ENCODE measurements around the gene RNF166. TPM values are rescaled to one million over a fixed set of nuclear protein-coding genes. Genes with fewer than 3 reads are reported as not detected.

The RNF166 gene
- total and polyA plus RNA-seq, 2 of the 13 experiments (the other 11 are each of a cell fraction or from before 2014, with no cell fraction given), result 21.4 to 23.0 TPM

GRCh38 chr16:88700636-88701482 is 5.3 kb downstream of the RNF166 start (continued):
- no peak for TF ChIP-seq ZHX2 (IDR thresholded peaks at IDR 0.05; ENCODE audit: low read depth)
- TF ChIP-seq ZHX2 (CRISPR knock-in tag; IDR thresholded peaks at IDR 0.05; ENCODE audit: borderline replicate concordance), result no peak
- no peak; the same call in 1 of the 2 replicates for TF ChIP-seq ZFP91 (CRISPR knock-in tag; IDR thresholded peaks at IDR 0.05; ENCODE audit: borderline replicate concordance)
- peak; percentile 67; the same call in 1 of the 2 replicates for TF ChIP-seq STAT6 (CRISPR knock-in tag; IDR thresholded peaks at IDR 0.05; ENCODE audit: borderline replicate concordance)
- TF ChIP-seq CBX2 (IDR thresholded peaks at IDR 0.05; ENCODE audit: low read depth, low read length), result no peak
- TF ChIP-seq CBX2 (CRISPR knock-in tag; IDR thresholded peaks at IDR 0.05; ENCODE audit: low read depth), result no peak
- no peak; the same call in none of the 2 replicates for TF ChIP-seq TMF1 (CRISPR knock-in tag; IDR thresholded peaks at IDR 0.05; ENCODE audit: low read depth)
- TF ChIP-seq FOXK2 (IDR thresholded peaks at IDR 0.05), result no peak
- peak; percentile 72 for TF ChIP-seq IRF2 (CRISPR knock-in tag; IDR thresholded peaks at IDR 0.05)
- TF ChIP-seq ZBTB20 (CRISPR knock-in tag; IDR thresholded peaks at IDR 0.05; ENCODE audit: borderline replicate concordance, low read depth), result peak; percentile 88
- no peak for TF ChIP-seq ZMYM2 (CRISPR knock-in tag; IDR thresholded peaks at IDR 0.05)
- 0 out of 2 replicates have a peak, but pooled peaks have one; percentile 24 for TF ChIP-seq ZNF557 (CRISPR knock-in tag; IDR thresholded peaks at IDR 0.05)
- peak; percentile 99 for TF ChIP-seq MXI1 (IDR thresholded peaks at IDR 0.05; ENCODE audit: borderline replicate concordance, low read depth, low read length)
- TF ChIP-seq ZNF367 (CRISPR knock-in tag; IDR thresholded peaks at IDR 0.05; ENCODE audit: borderline replicate concordance), result no peak
- TF ChIP-seq SNRNP70 (IDR thresholded peaks at IDR 0.05; ENCODE audit: low read depth, low read length), result no peak
- no peak for TF ChIP-seq MTF1 (CRISPR knock-in tag; IDR thresholded peaks at IDR 0.05)
- no peak for TF ChIP-seq FOXP1 (IDR thresholded peaks at IDR 0.05)
- peak; percentile 47 for TF ChIP-seq FOXP1 (CRISPR knock-in tag; IDR thresholded peaks at IDR 0.05)
- TF ChIP-seq IKZF1 (IDR thresholded peaks at IDR 0.05), result no peak
- no peak for TF ChIP-seq FOXA1 (IDR thresholded peaks at IDR 0.05)
- TF ChIP-seq FOXA1 (CRISPR knock-in tag; IDR thresholded peaks at IDR 0.05), result no peak
- no peak for TF ChIP-seq ZNF660 (CRISPR knock-in tag; IDR thresholded peaks at IDR 0.05; ENCODE audit: borderline replicate concordance, low read depth)
